Gastrocnemius medialis (tissue), 4 donors: ENCODE results near the gene AGAP9.

ENCODE experiments used
- CTCF ChIP-seq, 5 experiments: fragments of 450-650 bp in 3 of 5; fragments of 200-600 bp in 2 of 5; sonication (generic) in 2 of 5; IDR thresholded peaks in 4 of 5; conservative IDR thresholded peaks in 1 of 5; 1 replicate in 4 of 5; 2 replicates in 1 of 5; pipeline ENCODE4 v1.5.1; 2016 to 2019; ENCODE audit warnings: antibody characterized with exemption in 5 of 5, mild to moderate bottlenecking in 3 of 5, moderate library complexity in 3 of 5
- POLR2A ChIP-seq, 2 donors: fragments of 450-650 bp; IDR thresholded peaks; one replicate each; pipeline ENCODE4 v1.6.1; 2017; ENCODE audit warnings: antibody characterized with exemption in 2 of 2, mild to moderate bottlenecking in 2 of 2, moderate library complexity in 2 of 2

DNA sequence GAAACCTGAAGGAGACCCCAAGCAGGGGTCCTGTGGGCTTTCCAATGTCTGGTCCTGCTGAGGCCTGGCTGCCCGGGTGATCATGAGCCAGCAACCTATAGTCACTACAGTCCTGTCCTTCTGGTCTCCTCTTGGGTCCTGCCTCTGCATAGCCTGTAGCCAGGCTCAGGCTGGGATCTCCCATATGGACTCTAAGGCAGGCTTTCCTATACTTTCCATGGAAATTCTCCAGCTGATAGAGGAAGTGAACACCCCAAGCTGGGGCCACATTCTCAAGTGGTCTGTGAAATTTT, 66.0 kb downstream of the AGAP9 start:
- no peak for TF ChIP-seq POLR2A (IDR thresholded peaks at IDR 0.05)
- no peak for TF ChIP-seq CTCF (IDR thresholded peaks at IDR 0.05 in 4 of 5, conservative IDR thresholded peaks at IDR 0.05 in 1 of 5)
